ENCODE results near the gene DUSP28.

Gene DUSP28

DNA sequence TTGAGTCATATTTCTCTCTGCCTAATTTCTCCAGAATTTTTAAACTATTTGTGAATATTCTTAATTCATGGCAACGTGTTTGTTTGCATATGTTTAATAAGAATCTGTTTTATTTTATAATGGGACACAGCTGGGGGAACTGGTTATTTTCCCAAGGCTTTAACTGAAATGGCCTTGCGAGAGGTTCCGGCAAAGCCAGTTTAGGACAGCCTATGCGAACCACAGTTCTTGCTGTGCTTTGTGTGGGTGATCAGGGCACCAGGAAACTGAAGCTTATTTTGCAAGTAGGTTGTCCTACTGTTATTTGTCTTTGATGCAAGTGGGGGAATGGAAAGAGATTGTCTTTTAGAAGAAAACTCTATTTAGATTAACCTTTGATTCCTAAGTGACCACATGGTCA lies 8.9 kb upstream of the DUSP28 start:
- DNase-seq, result no peak
- Histone ChIP-seq H3K27ac (no peak overlapping the region), H3K27me3 (ENCODE audit: insufficient read depth, low read depth, severe bottlenecking) (no peaks in the 10 kb centered on the region), H3K36me3 (peaks cover 22% of the 10 kb centered on the region), H3K9me3 (ENCODE audit: severe bottlenecking) (no peaks in the 10 kb centered on the region), H3K4me3 (ENCODE audit: low read depth, low read length) (no peak overlapping the region)
- TF ChIP-seq, protein P1, sequence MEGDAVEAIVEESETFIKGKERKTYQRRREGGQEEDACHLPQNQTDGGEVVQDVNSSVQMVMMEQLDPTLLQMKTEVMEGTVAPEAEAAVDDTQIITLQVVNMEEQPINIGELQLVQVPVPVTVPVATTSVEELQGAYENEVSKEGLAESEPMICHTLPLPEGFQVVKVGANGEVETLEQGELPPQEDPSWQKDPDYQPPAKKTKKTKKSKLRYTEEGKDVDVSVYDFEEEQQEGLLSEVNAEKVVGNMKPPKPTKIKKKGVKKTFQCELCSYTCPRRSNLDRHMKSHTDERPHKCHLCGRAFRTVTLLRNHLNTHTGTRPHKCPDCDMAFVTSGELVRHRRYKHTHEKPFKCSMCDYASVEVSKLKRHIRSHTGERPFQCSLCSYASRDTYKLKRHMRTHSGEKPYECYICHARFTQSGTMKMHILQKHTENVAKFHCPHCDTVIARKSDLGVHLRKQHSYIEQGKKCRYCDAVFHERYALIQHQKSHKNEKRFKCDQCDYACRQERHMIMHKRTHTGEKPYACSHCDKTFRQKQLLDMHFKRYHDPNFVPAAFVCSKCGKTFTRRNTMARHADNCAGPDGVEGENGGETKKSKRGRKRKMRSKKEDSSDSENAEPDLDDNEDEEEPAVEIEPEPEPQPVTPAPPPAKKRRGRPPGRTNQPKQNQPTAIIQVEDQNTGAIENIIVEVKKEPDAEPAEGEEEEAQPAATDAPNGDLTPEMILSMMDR (IDR thresholded peaks at IDR 0.05; ENCODE audit: low read depth, low read length), result no peak

DNA sequence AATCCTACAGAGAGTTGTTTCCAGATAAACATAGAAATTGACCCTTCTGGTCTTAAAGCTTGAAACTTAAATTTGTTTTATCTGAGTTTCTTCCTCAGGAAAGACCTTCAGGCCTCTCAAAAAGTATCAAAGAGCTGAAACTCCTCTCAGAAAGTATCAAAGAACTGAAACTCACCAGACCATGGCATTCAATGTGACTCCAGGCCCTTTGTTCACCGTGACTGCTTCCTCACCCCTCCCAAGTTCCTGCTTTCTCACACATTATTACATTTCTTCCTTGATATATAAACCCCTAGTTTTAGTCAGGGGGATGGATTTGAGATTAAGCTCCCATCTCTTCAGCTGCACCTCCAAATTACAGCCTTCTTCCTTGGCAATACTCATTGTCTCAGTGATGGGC lies 8.3 kb upstream of the DUSP28 start:
- Histone ChIP-seq H3K9me3 (ENCODE audit: severe bottlenecking) (no peaks in the 10 kb centered on the region), H3K36me3 (peaks cover 25% of the 10 kb centered on the region), H3K4me3 (ENCODE audit: low read depth, low read length) (no peak overlapping the region), H3K27me3 (ENCODE audit: insufficient read depth, low read depth, severe bottlenecking) (no peaks in the 10 kb centered on the region), H3K27ac (no peak overlapping the region)
- TF ChIP-seq, protein P1 (IDR thresholded peaks at IDR 0.05; ENCODE audit: low read depth, low read length), result no peak
- DNase-seq, result no peak

DNA sequence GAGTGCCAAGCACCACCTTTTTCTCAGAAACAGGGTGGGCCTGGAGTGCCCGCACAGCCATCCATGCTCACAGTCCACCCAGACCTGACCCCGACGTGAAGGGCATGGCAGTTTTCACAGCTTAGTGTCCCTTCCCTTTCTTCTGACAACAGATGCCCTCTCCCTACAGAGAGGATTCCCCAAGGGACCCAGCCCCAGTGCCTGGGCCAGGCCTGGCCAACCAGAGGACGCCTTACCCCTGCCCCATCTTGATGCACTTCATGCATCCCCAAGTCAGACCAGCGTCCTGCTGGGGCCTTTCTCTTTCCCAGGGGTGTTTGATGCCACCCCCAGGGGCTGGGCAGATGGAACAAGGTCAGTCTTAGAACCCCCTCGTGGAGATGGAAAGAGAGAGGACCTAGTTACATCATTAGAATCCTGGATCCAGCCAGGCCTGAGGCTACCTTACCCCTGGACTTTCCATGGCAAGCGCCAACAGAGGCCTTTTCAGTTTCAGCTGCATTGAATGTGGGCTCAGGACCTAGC lies 6.1 kb upstream of the DUSP28 start:
- Histone ChIP-seq H3K27me3 (ENCODE audit: insufficient read depth, low read depth, severe bottlenecking) (no peaks in the 10 kb centered on the region), H3K9me3 (ENCODE audit: severe bottlenecking) (no peaks in the 10 kb centered on the region), H3K36me3 (peaks cover 34% of the 10 kb centered on the region), H3K27ac (no peak overlapping the region), H3K4me3 (ENCODE audit: low read depth, low read length) (no peak overlapping the region)
- TF ChIP-seq, protein P1 (IDR thresholded peaks at IDR 0.05; ENCODE audit: low read depth, low read length), result no peak
- no peak for DNase-seq

DNA sequence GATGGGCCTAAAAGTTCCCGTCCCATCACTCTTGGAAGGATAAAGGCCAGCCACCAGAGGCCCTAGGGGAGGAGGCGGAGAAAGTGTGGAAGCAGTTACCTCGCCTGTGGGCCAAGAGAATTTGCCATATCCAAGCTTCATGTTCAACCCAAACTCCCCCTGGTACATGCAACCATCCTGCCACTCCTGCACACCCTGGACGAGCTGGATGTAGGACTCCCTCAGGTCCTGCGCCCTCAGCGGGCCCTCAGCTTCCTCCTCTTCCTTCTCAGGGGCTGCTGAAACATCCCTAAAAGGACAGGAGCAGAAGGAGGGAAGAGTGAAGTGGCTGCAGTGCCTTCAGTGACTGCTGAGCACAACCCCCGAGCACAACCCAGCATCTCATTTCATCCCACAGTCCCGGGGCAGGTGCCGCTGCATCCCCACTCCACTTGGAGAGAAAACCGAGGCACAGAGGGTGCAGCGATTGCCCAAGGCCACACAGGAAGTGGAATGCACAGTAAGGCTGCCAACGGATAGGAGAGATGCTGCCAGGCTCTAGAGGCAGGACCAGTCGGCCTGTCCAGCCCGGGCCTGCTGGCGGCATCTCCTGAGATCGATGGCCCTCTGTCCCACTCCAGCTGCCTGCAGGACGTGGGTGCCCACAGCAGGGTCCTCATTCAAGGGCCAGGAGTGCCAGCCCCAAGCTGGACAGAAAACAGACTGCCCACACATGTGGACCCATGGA lies 5.2 kb upstream of the DUSP28 start:
- H3K9me3 ChIP-seq (ENCODE audit: severe bottlenecking), result no peaks in the 10 kb centered on the region
- no peak overlapping the region for H3K27ac ChIP-seq
- peaks cover 40% of the 10 kb centered on the region for H3K36me3 ChIP-seq
- DNase-seq, result no peak
- no peaks in the 10 kb centered on the region for H3K27me3 ChIP-seq (ENCODE audit: insufficient read depth, low read depth, severe bottlenecking)
- H3K4me3 ChIP-seq (ENCODE audit: low read depth, low read length), result no peak overlapping the region
- TF ChIP-seq, protein P1 (IDR thresholded peaks at IDR 0.05; ENCODE audit: low read depth, low read length), result no peak

DNA sequence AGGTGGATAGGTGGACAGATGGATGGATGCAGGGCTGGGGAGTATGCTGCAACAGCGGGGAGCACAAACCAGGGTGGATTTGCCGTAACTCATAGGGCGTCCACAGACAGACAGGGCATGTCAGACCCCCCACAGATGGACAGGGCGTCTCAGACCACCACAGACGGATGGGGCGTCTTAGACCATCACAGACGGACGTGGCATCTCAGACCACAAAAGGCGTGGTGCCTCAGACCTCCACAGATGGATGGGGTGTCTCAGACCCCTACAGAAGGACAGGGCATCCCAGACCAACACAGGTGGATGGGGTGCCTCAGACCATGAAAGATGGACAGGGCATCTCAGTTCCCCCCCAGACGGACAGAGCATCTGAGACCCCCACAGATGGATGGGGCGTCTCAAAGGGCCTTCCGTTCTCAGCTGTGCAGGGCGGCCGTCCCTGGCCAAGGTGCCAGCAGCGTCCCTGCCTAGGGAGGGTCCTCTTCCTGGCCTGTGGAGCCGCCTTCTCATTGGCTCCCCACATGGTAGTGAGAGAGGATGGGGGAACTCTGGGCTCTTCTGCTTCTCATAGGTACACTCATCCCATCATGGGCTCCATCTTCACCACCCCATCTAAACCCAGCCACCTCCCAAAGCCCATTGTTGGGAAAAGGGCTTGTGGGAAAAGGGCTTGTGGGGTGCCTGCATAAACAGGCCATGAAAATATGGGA lies 4.5 kb upstream of the DUSP28 start:
- Histone ChIP-seq H3K9me3 (ENCODE audit: severe bottlenecking) (no peaks in the 10 kb centered on the region), H3K36me3 (peaks cover 40% of the 10 kb centered on the region), H3K27me3 (ENCODE audit: insufficient read depth, low read depth, severe bottlenecking) (no peaks in the 10 kb centered on the region), H3K4me3 (ENCODE audit: low read depth, low read length) (no peak overlapping the region), H3K27ac (no peak overlapping the region)
- no peak for DNase-seq
- TF ChIP-seq, protein P1 (IDR thresholded peaks at IDR 0.05; ENCODE audit: low read depth, low read length), result no peak
